Thyroid gland (tissue), 4 donors: ENCODE measurements around the gene AP2A2.

ENCODE experiments used
- POLR2A ChIP-seq, 2 donors: fragments of 450-650 bp; IDR thresholded peaks; one replicate each; pipeline ENCODE4 v1.6.1; 2017; ENCODE audit warnings: antibody characterized with exemption in 2 of 2, mild to moderate bottlenecking in 2 of 2, moderate library complexity in 1 of 2
- TF ChIP-seq, protein P1 (sequence below), 6 experiments: fragments of 200-600 bp in 3 of 6; fragments of 450-650 bp in 3 of 6; sonication (generic) in 3 of 6; IDR thresholded peaks; one replicate each; pipeline ENCODE4 v1.5.1; 2016 to 2019; ENCODE audit warnings: antibody characterized with exemption in 6 of 6, mild to moderate bottlenecking in 2 of 6, inconsistent platforms in 1 of 6, moderate library complexity in 1 of 6

DNA sequence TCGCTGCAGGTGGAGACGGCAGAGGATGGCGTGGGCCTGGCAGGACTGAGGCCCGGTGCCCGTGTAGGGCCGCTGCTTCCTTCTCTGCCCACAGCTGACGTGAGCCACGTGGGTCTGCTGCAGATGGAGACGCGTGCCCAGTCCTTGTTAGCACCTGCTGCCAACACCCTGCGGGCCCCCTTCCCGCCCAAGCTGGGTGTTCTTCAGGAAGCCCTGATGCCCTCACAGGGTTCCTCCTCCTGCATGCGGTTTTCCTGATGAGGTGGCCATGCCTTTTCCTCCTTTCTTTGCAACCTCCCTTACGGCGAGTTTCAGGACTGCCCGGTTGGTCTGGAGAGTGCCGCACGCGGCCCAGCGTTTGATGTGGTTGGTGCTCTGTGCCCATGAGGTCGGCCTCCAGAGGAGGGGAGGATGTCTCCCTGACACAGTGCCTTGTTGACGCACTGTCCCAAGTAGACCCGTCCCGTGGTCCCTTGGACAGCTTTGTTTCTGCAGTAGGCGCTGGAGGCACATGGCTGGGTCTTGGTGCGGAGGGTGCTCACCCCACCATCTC lies 44.7 kb downstream of the AP2A2 start:
- TF ChIP-seq, protein P1, sequence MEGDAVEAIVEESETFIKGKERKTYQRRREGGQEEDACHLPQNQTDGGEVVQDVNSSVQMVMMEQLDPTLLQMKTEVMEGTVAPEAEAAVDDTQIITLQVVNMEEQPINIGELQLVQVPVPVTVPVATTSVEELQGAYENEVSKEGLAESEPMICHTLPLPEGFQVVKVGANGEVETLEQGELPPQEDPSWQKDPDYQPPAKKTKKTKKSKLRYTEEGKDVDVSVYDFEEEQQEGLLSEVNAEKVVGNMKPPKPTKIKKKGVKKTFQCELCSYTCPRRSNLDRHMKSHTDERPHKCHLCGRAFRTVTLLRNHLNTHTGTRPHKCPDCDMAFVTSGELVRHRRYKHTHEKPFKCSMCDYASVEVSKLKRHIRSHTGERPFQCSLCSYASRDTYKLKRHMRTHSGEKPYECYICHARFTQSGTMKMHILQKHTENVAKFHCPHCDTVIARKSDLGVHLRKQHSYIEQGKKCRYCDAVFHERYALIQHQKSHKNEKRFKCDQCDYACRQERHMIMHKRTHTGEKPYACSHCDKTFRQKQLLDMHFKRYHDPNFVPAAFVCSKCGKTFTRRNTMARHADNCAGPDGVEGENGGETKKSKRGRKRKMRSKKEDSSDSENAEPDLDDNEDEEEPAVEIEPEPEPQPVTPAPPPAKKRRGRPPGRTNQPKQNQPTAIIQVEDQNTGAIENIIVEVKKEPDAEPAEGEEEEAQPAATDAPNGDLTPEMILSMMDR (IDR thresholded peaks at IDR 0.05): no peak
- no peak for TF ChIP-seq POLR2A (IDR thresholded peaks at IDR 0.05)
